Smooth muscle cell (in vitro differentiated cells): ENCODE data around the gene FNDC10. TPM values are rescaled to one million over a fixed set of nuclear protein-coding genes. Genes with fewer than 3 reads are reported as not detected.

Experiments used
- DNase-seq: peaks from one replicate; lab custom pipeline; 2025; ENCODE audit not compliant: unreplicated experiment; lab: John Stamatoyannopoulos, UW
- H2AFZ ChIP-seq: fragments of 200-600 bp; sonication (generic); 2 replicates; pipeline ENCODE4 v1.6.0; 2016; ENCODE audit warnings: antibody characterized with exemption, low read depth, mild to moderate bottlenecking
- H3F3A ChIP-seq: fragments of 200-600 bp; sonication (generic); 2 replicates; pipeline ENCODE4 v1.6.0; 2017; ENCODE audit warnings: antibody characterized with exemption, low read depth
- H3K27ac ChIP-seq: fragments of 200-600 bp; sonication (generic); 2 replicates; pipeline ENCODE4 v1.5.1; 2016; ENCODE audit warnings: low read depth, mild to moderate bottlenecking
- H3K27me3 ChIP-seq: fragments of 200-600 bp; sonication (generic); 2 replicates; pipeline ENCODE4 v1.6.1; 2016; ENCODE audit warnings: low read depth, mild to moderate bottlenecking
- H3K36me3 ChIP-seq: fragments of 200-600 bp; sonication (generic); 2 replicates; pipeline ENCODE4 v1.5.1; 2016; ENCODE audit warnings: low read depth
- H3K4me1 ChIP-seq: fragments of 200-600 bp; sonication (generic); 2 replicates; pipeline ENCODE4 v1.5.1; 2016; ENCODE audit warnings: low read depth
- H3K4me2 ChIP-seq: fragments of 200-600 bp; sonication (generic); 2 replicates; pipeline ENCODE4 v1.6.0; 2016; ENCODE audit warnings: mild to moderate bottlenecking
- H3K4me3 ChIP-seq: fragments of 200-600 bp; sonication (generic); 2 replicates; pipeline ENCODE4 v1.5.1; 2016; ENCODE audit warnings: mild to moderate bottlenecking
- H3K79me2 ChIP-seq: fragments of 200-600 bp; sonication (generic); 2 replicates; pipeline ENCODE4 v1.6.0; 2016; ENCODE audit warnings: low read depth, mild to moderate bottlenecking
- H3K9ac ChIP-seq: fragments of 200-600 bp; sonication (generic); 2 replicates; pipeline ENCODE4 v1.6.0; 2016; ENCODE audit warnings: low read depth
- H3K9me3 ChIP-seq: fragments of 200-600 bp; sonication (generic); replicated peaks from 2 replicates; pipeline ENCODE4 v1.5.1; 2016; ENCODE audit warnings: low read depth
- H4K20me1 ChIP-seq: fragments of 200-600 bp; sonication (generic); 2 replicates; pipeline ENCODE4 v1.6.0; 2016; ENCODE audit warnings: low read depth
- WGBS: methylation state at CpG from one replicate; pipeline ENCODE4 v1.1.7; 2016; ENCODE audit warnings: low lambda C conversion rate; 5-methylcytosine and 5-hydroxymethylcytosine counted together
- polyA plus RNA-seq: library from polyadenylated mRNA; unstranded; fragments of >200 nt; fragmentation: Nextera tagmentation; extraction: Ambion mirVana; gene quantifications from 2 replicates; pipeline ENCODE4 v1.2.1, GENCODE V29; 2016
- total RNA-seq: library from RNA; depleted of rRNA; stranded (reverse); fragments of >200 nt; gene quantifications from 2 replicates; pipeline ENCODE4 v1.2.3, GENCODE V29; 2014
- TF ChIP-seq, protein P1 (sequence below): fragments of 200-600 bp; sonication (generic); IDR thresholded peaks from 2 replicates; pipeline ENCODE4 v1.5.1; 2017; ENCODE audit warnings: borderline replicate concordance, mild to moderate bottlenecking, antibody characterized with exemption; ENCODE audit not compliant: insufficient read depth, poor library complexity, severe bottlenecking

FNDC10 gene
- total and polyA plus RNA-seq, 2 experiments from 2014 or later: 9.1 to 22.5 TPM

DNA sequence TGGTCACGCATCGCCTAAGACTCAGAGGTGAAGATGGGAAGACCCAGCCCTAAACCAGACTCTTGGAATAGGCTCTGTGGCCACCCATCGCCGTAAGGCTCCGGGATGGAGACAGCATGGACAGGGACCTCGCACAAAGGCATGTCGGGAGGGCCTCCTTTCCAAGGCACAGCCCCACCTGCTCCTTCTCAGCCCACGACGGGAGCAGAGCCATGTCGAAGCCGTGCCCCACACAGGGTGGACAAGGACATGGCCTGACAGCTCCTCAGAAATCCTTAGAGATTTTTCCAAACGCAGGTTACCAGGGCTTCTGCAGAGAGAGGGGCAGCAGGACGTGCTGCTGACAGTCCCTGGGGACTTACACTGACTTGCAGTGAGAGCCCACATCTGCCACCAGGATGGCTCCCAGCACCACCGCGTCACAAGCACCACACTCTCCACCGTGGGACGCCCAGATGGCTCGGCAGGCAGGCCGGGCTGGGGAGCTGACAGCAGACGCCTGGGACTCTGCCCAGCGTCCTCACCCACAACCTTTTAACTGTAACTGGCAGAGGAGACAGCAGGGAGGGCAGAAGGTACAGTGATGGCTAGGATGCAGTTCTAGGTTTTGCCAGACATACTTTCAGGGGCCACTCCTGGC, 37.3 kb downstream of the FNDC10 start:
- Histone ChIP-seq H3K9ac (no peak overlapping the region), H3K4me2 (no peak overlapping the region), H3K36me3 (no peaks in the 10 kb centered on the region), H3K27me3 (no peaks in the 10 kb centered on the region), H3F3A (peaks cover 5% of the 10 kb centered on the region), H3K4me3 (no peak overlapping the region), H4K20me1 (peaks cover 96% of the 10 kb centered on the region), H3K79me2 (peaks cover 65% of the 10 kb centered on the region), H3K9me3 (no peaks in the 10 kb centered on the region), H3K4me1 (no peaks in the 10 kb centered on the region), H2AFZ (no peak overlapping the region), H3K27ac (no peak overlapping the region)
- TF ChIP-seq, protein P1, sequence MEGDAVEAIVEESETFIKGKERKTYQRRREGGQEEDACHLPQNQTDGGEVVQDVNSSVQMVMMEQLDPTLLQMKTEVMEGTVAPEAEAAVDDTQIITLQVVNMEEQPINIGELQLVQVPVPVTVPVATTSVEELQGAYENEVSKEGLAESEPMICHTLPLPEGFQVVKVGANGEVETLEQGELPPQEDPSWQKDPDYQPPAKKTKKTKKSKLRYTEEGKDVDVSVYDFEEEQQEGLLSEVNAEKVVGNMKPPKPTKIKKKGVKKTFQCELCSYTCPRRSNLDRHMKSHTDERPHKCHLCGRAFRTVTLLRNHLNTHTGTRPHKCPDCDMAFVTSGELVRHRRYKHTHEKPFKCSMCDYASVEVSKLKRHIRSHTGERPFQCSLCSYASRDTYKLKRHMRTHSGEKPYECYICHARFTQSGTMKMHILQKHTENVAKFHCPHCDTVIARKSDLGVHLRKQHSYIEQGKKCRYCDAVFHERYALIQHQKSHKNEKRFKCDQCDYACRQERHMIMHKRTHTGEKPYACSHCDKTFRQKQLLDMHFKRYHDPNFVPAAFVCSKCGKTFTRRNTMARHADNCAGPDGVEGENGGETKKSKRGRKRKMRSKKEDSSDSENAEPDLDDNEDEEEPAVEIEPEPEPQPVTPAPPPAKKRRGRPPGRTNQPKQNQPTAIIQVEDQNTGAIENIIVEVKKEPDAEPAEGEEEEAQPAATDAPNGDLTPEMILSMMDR: no peak
- DNase-seq: no peak
- WGBS: 97% methylated on average over 21 of the region's 21 CpGs

DNA sequence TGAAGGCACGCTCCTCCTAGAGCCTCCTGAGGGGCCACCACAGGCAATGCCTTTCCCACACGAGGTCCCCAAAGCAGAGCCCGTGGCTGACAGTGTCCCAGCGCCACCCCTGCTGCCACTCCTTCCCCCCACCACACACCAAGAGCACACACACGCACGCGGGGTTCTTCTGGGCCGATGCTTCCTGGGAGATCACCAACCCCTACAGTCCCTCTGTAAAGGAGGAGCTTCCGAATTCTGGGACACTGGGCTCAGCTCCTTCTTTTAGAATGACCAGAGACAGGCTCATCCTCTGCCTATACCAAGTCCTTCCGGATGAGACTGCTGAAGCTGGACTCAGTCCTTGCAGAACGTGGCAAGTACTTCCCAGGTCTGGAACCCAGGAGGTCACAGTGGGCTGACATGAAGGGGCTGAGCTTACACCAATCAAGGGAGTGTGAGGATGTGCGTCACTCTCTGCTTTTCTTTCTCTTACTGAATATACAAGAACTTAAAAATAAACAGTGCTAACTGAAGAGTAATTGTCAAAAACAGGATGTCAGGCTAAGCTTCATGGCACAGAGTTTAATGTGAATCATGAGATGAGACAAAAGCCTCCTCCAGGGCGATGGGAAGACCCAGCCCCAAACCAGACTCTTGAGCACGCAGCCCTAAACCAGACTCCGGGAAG, 38.0 kb downstream of the FNDC10 start:
- H3K27ac ChIP-seq: no peak overlapping the region
- no peak overlapping the region for H3K4me2 ChIP-seq
- peaks cover 5% of the 10 kb centered on the region for H3F3A ChIP-seq
- peaks cover 96% of the 10 kb centered on the region for H4K20me1 ChIP-seq
- peaks cover 58% of the 10 kb centered on the region for H3K79me2 ChIP-seq
- H3K4me3 ChIP-seq: no peak overlapping the region
- no peak overlapping the region for H3K9ac ChIP-seq
- DNase-seq: no peak
- TF ChIP-seq, protein P1: no peak
- no peaks in the 10 kb centered on the region for H3K9me3 ChIP-seq
- no peak overlapping the region for H2AFZ ChIP-seq
- 97% methylated on average over 15 of the region's 15 CpGs for WGBS
- no peaks in the 10 kb centered on the region for H3K27me3 ChIP-seq
- H3K4me1 ChIP-seq: no peaks in the 10 kb centered on the region
- H3K36me3 ChIP-seq: no peaks in the 10 kb centered on the region

DNA sequence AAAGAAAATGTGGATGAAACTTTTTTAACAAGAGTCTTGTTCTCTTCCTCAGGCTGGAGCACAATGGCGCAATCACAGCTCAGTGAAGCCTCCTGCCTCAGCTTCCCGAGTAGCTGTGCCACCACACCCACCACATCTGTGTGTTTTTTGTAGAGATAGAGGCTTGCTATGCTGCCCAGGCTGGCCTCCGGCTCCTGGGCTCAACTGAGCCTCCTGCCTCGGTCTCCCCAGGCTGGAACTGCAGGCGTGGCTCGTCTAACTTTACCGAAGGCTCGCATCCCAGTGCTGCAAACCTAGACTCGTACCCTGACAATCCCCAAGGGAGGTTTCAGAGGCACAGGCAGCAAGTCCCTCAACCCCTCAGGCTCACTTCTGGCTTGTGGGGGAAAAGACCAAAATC, 39.8 kb downstream of the FNDC10 start:
- no peak overlapping the region for H3K9ac ChIP-seq
- TF ChIP-seq, protein P1: no peak
- H3K4me1 ChIP-seq: no peaks in the 10 kb centered on the region
- no peaks in the 10 kb centered on the region for H3K9me3 ChIP-seq
- H3K27me3 ChIP-seq: no peaks in the 10 kb centered on the region
- peaks cover 96% of the 10 kb centered on the region for H4K20me1 ChIP-seq
- no peak overlapping the region for H3K4me3 ChIP-seq
- H3K27ac ChIP-seq: no peak overlapping the region
- H2AFZ ChIP-seq: no peak overlapping the region
- no peak for DNase-seq
- H3K79me2 ChIP-seq: peaks cover 49% of the 10 kb centered on the region
- WGBS: 97% methylated on average over 9 of the region's 9 CpGs
- H3K4me2 ChIP-seq: no peak overlapping the region
- H3K36me3 ChIP-seq: no peaks in the 10 kb centered on the region
- peaks cover 5% of the 10 kb centered on the region for H3F3A ChIP-seq
